Liver (tissue), 3 donors: ENCODE data around the gene GSK3B.

Experiments
- ATF3 ChIP-seq: IDR thresholded peaks from 2 replicates; pipeline ENCODE4 v1.6.1; 2016; ENCODE audit warnings: antibody characterized with exemption
- CTCF ChIP-seq: fragments of 150-350 bp; IDR thresholded peaks from 2 replicates; pipeline ENCODE4 v1.5.1; 2017; ENCODE audit warnings: improper control_type of control experiment, low read depth, low read length; ENCODE audit not compliant: missing input control
- FOXA1 ChIP-seq: IDR thresholded peaks from 2 replicates; pipeline ENCODE4 v1.6.1; 2016; ENCODE audit warnings: antibody characterized with exemption
- HNF4A ChIP-seq, 2 donors: conservative IDR thresholded peaks; 2 replicates each; pipeline ENCODE4 v1.6.1; 2016; ENCODE audit warnings: antibody characterized with exemption in 2 of 2, mild to moderate bottlenecking in 2 of 2
- HNF4G ChIP-seq: IDR thresholded peaks from 2 replicates; pipeline ENCODE4 v1.6.1; 2016; ENCODE audit warnings: antibody characterized with exemption
- MAX ChIP-seq: IDR thresholded peaks from 2 replicates; pipeline ENCODE4 v1.6.1; 2016; ENCODE audit warnings: antibody characterized with exemption
- RAD21 ChIP-seq, 2 donors: IDR thresholded peaks; 2 replicates each; pipeline ENCODE4 v1.6.1; 2016; ENCODE audit warnings: antibody characterized with exemption in 2 of 2, mild to moderate bottlenecking in 2 of 2
- REST ChIP-seq: IDR thresholded peaks from 2 replicates; pipeline ENCODE4 v1.6.1; 2016; ENCODE audit warnings: antibody characterized with exemption, mild to moderate bottlenecking
- RXRA ChIP-seq, 2 donors: IDR thresholded peaks; 2 replicates each; pipeline ENCODE4 v1.6.1; 2017 to 2018; ENCODE audit warnings: antibody characterized with exemption in 2 of 2, mild to moderate bottlenecking in 1 of 2
- SP1 ChIP-seq: IDR thresholded peaks from 2 replicates; pipeline ENCODE4 v1.6.1; 2018; ENCODE audit warnings: antibody characterized with exemption, mild to moderate bottlenecking
- TAF1 ChIP-seq: conservative IDR thresholded peaks from 2 replicates; pipeline ENCODE4 v1.6.1; 2016; ENCODE audit warnings: antibody characterized with exemption, mild to moderate bottlenecking
- YY1 ChIP-seq: IDR thresholded peaks from 2 replicates; pipeline ENCODE4 v1.6.1; 2016; ENCODE audit warnings: antibody characterized with exemption, mild to moderate bottlenecking
- ZBTB33 ChIP-seq: IDR thresholded peaks from 2 replicates; pipeline ENCODE4 v1.6.1; 2016; ENCODE audit warnings: antibody characterized with exemption
- donor health status: healthy.
- donor health status: healthy.

- TF ChIP-seq REST, result no peak
- TF ChIP-seq CTCF, result no peak
- TF ChIP-seq YY1, result no peak
- no peak for TF ChIP-seq HNF4G
- no peak for TF ChIP-seq FOXA1
- no peak for TF ChIP-seq RXRA (IDR thresholded peaks at IDR 0.05)
- TF ChIP-seq ZBTB33, result no peak
- no peak for TF ChIP-seq TAF1
- no peak for TF ChIP-seq HNF4A (conservative IDR thresholded peaks at IDR 0.05)
- no peak for TF ChIP-seq MAX
- no peak for TF ChIP-seq RAD21 (IDR thresholded peaks at IDR 0.05)
- no peak for TF ChIP-seq SP1
- TF ChIP-seq ATF3, result no peak
Observed at GRCh38 chr3:119873646-119874045, 220.6 kb downstream of the GSK3B start.
